ENCODE results near the gene AICDA.

DNA sequence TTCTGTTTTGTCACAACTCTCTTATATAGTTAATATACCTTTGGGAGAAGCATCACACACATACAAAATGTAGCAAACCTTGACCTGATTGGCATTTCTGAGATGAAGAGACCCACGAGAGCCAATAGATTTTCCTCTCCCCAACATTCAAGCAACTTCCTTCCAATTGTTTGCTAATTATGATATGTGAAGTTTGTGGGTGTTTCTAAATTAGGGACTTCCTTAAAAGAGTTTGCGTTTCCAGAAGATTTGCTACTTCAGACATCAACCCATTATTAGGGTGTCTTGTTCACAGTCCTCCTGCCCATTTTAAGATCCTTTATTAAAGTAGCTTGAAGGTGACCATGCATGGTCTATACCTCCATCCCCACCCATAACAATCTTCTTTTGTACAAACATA is 9.4 kb downstream of the AICDA start:
- TF ChIP-seq, protein P1, sequence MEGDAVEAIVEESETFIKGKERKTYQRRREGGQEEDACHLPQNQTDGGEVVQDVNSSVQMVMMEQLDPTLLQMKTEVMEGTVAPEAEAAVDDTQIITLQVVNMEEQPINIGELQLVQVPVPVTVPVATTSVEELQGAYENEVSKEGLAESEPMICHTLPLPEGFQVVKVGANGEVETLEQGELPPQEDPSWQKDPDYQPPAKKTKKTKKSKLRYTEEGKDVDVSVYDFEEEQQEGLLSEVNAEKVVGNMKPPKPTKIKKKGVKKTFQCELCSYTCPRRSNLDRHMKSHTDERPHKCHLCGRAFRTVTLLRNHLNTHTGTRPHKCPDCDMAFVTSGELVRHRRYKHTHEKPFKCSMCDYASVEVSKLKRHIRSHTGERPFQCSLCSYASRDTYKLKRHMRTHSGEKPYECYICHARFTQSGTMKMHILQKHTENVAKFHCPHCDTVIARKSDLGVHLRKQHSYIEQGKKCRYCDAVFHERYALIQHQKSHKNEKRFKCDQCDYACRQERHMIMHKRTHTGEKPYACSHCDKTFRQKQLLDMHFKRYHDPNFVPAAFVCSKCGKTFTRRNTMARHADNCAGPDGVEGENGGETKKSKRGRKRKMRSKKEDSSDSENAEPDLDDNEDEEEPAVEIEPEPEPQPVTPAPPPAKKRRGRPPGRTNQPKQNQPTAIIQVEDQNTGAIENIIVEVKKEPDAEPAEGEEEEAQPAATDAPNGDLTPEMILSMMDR (IDR thresholded peaks at IDR 0.05): no peak
- TF ChIP-seq POLR2A (IDR thresholded peaks at IDR 0.05): no peak
